ENCODE measurements around the gene MRPL47.
A peak's percentile ranks its signal among the peaks of the same experiment; 100 is the strongest.

Gene MRPL47

DNA sequence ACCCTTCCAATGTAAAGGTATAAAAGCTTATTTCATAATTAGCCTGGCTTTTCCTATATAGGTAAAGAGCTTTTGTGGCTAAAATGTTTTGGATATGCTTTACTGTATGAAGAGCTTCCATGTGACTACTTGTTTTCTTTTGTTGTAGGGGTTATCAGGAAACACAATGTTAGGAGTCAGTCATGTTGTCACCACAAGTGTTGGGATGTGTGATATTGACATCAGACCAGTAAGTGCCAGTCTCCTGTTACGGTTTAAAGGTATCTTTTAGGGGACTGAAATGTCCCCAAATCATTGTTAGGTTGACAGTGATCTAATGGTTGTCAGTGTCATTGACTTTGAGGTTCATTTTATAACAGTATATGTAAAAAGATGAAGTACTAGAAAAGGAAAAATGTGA is 23.4 kb downstream of the MRPL47 start:
- Histone ChIP-seq H3K9me2 (replicated peaks; ENCODE audit: insufficient read depth, low read length) (no peaks in the 10 kb centered on the region), H3K79me2 (ENCODE audit: insufficient read depth, low read length) (no peaks in the 10 kb centered on the region), H3K4me2 (ENCODE audit: low read depth, low read length, poor library complexity, severe bottlenecking) (no peak overlapping the region), H3K27ac (ENCODE audit: low read depth, low read length) (no peak overlapping the region), H3K27me3 (ENCODE audit: low read length) (no peaks in the 10 kb centered on the region), H3K4me3 (ENCODE audit: insufficient read depth, low read length, poor library complexity, severe bottlenecking) (no peak overlapping the region), H3K9me3 (ENCODE audit: insufficient read depth, low read length) (no peaks in the 10 kb centered on the region), H3K9ac (ENCODE audit: low read length) (no peak overlapping the region), H3K36me3 (ENCODE audit: low read length) (peaks cover 57% of the 10 kb centered on the region), H3F3A (ENCODE audit: insufficient read depth) (peaks cover 8% of the 10 kb centered on the region), H2AFZ (ENCODE audit: low read depth, low read length, severe bottlenecking) (no peak overlapping the region), H4K20me1 (ENCODE audit: low read depth, low read length) (no peaks in the 10 kb centered on the region)
- no peak for TF ChIP-seq EZH2phosphoT487 (conservative IDR thresholded peaks at IDR 0.05; ENCODE audit: low read length)
- TF ChIP-seq, protein P1, sequence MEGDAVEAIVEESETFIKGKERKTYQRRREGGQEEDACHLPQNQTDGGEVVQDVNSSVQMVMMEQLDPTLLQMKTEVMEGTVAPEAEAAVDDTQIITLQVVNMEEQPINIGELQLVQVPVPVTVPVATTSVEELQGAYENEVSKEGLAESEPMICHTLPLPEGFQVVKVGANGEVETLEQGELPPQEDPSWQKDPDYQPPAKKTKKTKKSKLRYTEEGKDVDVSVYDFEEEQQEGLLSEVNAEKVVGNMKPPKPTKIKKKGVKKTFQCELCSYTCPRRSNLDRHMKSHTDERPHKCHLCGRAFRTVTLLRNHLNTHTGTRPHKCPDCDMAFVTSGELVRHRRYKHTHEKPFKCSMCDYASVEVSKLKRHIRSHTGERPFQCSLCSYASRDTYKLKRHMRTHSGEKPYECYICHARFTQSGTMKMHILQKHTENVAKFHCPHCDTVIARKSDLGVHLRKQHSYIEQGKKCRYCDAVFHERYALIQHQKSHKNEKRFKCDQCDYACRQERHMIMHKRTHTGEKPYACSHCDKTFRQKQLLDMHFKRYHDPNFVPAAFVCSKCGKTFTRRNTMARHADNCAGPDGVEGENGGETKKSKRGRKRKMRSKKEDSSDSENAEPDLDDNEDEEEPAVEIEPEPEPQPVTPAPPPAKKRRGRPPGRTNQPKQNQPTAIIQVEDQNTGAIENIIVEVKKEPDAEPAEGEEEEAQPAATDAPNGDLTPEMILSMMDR (IDR thresholded peaks at IDR 0.05; ENCODE audit: insufficient read depth, low read length, poor library complexity, severe bottlenecking): no peak

- no peak overlapping the region for H3K4me3 ChIP-seq (ENCODE audit: insufficient read depth, low read length, poor library complexity, severe bottlenecking)
- no peaks in the 10 kb centered on the region for H3K27me3 ChIP-seq (ENCODE audit: low read length)
- 0 out of 2 replicates have a peak, but pooled peaks cover 3% of the 10 kb centered on the region for H4K20me1 ChIP-seq (ENCODE audit: low read depth, low read length)
- H3K36me3 ChIP-seq (ENCODE audit: low read length): peaks cover 9% of the 10 kb centered on the region
- no peak for TF ChIP-seq EZH2phosphoT487 (conservative IDR thresholded peaks at IDR 0.05; ENCODE audit: low read length)
- TF ChIP-seq, protein P1 (IDR thresholded peaks at IDR 0.05; ENCODE audit: insufficient read depth, low read length, poor library complexity, severe bottlenecking): no peak
- H3K4me2 ChIP-seq (ENCODE audit: low read depth, low read length, poor library complexity, severe bottlenecking): peak overlapping the region; percentile 27
- H3K9me2 ChIP-seq (replicated peaks; ENCODE audit: insufficient read depth, low read length): no peaks in the 10 kb centered on the region
- H3F3A ChIP-seq (ENCODE audit: insufficient read depth): no peaks in the 10 kb centered on the region; the same call in 1 of the 2 replicates
- no peaks in the 10 kb centered on the region for H3K9me3 ChIP-seq (ENCODE audit: insufficient read depth, low read length)
- H3K27ac ChIP-seq (ENCODE audit: low read depth, low read length): no peak overlapping the region
- H3K79me2 ChIP-seq (ENCODE audit: insufficient read depth, low read length): peaks cover 70% of the 10 kb centered on the region
- H3K9ac ChIP-seq (ENCODE audit: low read length): no peak overlapping the region
- no peak overlapping the region for H2AFZ ChIP-seq (ENCODE audit: low read depth, low read length, severe bottlenecking)
Measured at GRCh38 chr3:179565496-179565895, 38.9 kb downstream of the MRPL47 start.

GRCh38 chr3:179563271-179563783 is 41.1 kb downstream of the MRPL47 start:
- no peaks in the 10 kb centered on the region for H3K9me2 ChIP-seq (replicated peaks; ENCODE audit: insufficient read depth, low read length)
- no peaks in the 10 kb centered on the region for H3K9me3 ChIP-seq (ENCODE audit: insufficient read depth, low read length)
- H2AFZ ChIP-seq (ENCODE audit: low read depth, low read length, severe bottlenecking): peak overlapping the region; percentile 50
- H3K4me2 ChIP-seq (ENCODE audit: low read depth, low read length, poor library complexity, severe bottlenecking): peak overlapping the region; percentile 86
- H3K36me3 ChIP-seq (ENCODE audit: low read length): no peaks in the 10 kb centered on the region
- H3F3A ChIP-seq (ENCODE audit: insufficient read depth): no peaks in the 10 kb centered on the region; the same call in 1 of the 2 replicates
- no peaks in the 10 kb centered on the region for H3K27me3 ChIP-seq (ENCODE audit: low read length)
- H3K4me3 ChIP-seq (ENCODE audit: insufficient read depth, low read length, poor library complexity, severe bottlenecking): peak overlapping the region; percentile 86
- peak overlapping the region; percentile 80 for H3K27ac ChIP-seq (ENCODE audit: low read depth, low read length)
- TF ChIP-seq, protein P1 (IDR thresholded peaks at IDR 0.05; ENCODE audit: insufficient read depth, low read length, poor library complexity, severe bottlenecking): no peak
- no peak for TF ChIP-seq EZH2phosphoT487 (conservative IDR thresholded peaks at IDR 0.05; ENCODE audit: low read length)
- H3K9ac ChIP-seq (ENCODE audit: low read length): peak overlapping the region; percentile 93
- H4K20me1 ChIP-seq (ENCODE audit: low read depth, low read length): no peaks in the 10 kb centered on the region
- H3K79me2 ChIP-seq (ENCODE audit: insufficient read depth, low read length): peaks cover 52% of the 10 kb centered on the region
